ENCODE data around the gene LST1. TPM values are rescaled to one million over a fixed set of nuclear protein-coding genes. Genes with fewer than 3 reads are reported as not detected.

The LST1 gene
- total and polyA plus RNA-seq, 4 donors = 9.6 to 164 (median 87.4) TPM

GRCh38 chr6:31575952-31576685 is 10.0 kb upstream of the LST1 start:
- H3K9ac ChIP-seq (ENCODE audit: insufficient read depth in 1 of 2, low read length in 2 of 2) = no peak overlapping the region

GRCh38 chr6:31576897-31577578 is 9.0 kb upstream of the LST1 start:
- Histone ChIP-seq H3K9ac (ENCODE audit: insufficient read depth in 1 of 2, low read length in 2 of 2) (no peak overlapping the region), H3K4me1 (ENCODE audit: control insufficient read depth in 5 of 5, insufficient read depth in 5 of 5, low read length in 5 of 5) (peaks cover 2 to 8% (median 5%) of the 10 kb centered on the region in 5 donors), H3K4me3 (no peak overlapping the region), H3K36me3 (ENCODE audit: control insufficient read depth in 4 of 4, insufficient read depth in 4 of 4, low read length in 4 of 4) (no peaks in the 10 kb centered on the region), H3K27ac (ENCODE audit: low read depth in 1 of 2, low read length in 1 of 2) (no peak overlapping the region), H3K27me3 (ENCODE audit: control insufficient read depth in 3 of 3, insufficient read depth in 3 of 3, low read length in 2 of 3) (peaks cover 0 to 4% (median 0%) of the 10 kb centered on the region in 3 donors), H3K9me3 (ENCODE audit: control insufficient read depth in 4 of 4, insufficient read depth in 3 of 4, low read length in 3 of 4) (no peaks in the 10 kb centered on the region)
- DNase-seq (no peak), ATAC-seq (ENCODE audit: insufficient read depth, low FRiP score) (no peak)
- TF ChIP-seq CTCF (IDR thresholded peaks at IDR 0.05; ENCODE audit: control extremely low read depth, extremely low read depth) = no peak
- WGBS, 2 donors = 83% methylated on average over 16 to 19 of the region's 19 CpGs

More at GRCh38 chr6:31575952-31576685, 10.0 kb upstream of the LST1 start:
- H3K4me3 ChIP-seq = no peak overlapping the region
- H3K27me3 ChIP-seq (ENCODE audit: control insufficient read depth in 3 of 3, insufficient read depth in 3 of 3, low read length in 2 of 3) = peaks cover 0 to 4% (median 0%) of the 10 kb centered on the region in 3 donors
- H3K9me3 ChIP-seq (ENCODE audit: control insufficient read depth in 4 of 4, insufficient read depth in 3 of 4, low read length in 3 of 4) = no peaks in the 10 kb centered on the region
- no peak for TF ChIP-seq CTCF (IDR thresholded peaks at IDR 0.05; ENCODE audit: control extremely low read depth, extremely low read depth)
- 66% methylated on average over 8 of the region's 8 CpGs for WGBS, 2 donors
- DNase-seq (no peak), ATAC-seq (ENCODE audit: insufficient read depth, low FRiP score) (no peak)
- H3K27ac ChIP-seq (ENCODE audit: low read depth in 1 of 2, low read length in 1 of 2) = no peak overlapping the region
- H3K36me3 ChIP-seq (ENCODE audit: control insufficient read depth in 4 of 4, insufficient read depth in 4 of 4, low read length in 4 of 4) = no peaks in the 10 kb centered on the region
- no peaks in the 10 kb centered on the region for H3K4me1 ChIP-seq (ENCODE audit: control insufficient read depth in 5 of 5, insufficient read depth in 5 of 5, low read length in 5 of 5)

DNA sequence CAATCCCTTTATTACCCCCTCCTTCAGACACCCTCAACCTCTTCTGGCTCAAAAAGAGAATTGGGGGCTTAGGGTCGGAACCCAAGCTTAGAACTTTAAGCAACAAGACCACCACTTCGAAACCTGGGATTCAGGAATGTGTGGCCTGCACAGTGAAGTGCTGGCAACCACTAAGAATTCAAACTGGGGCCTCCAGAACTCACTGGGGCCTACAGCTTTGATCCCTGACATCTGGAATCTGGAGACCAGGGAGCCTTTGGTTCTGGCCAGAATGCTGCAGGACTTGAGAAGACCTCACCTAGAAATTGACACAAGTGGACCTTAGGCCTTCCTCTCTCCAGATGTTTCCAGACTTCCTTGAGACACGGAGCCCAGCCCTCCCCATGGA is 8.5 kb upstream of the LST1 start:
- H3K4me1 ChIP-seq (ENCODE audit: control insufficient read depth in 5 of 5, insufficient read depth in 5 of 5, low read length in 5 of 5) = peaks cover 2 to 9% (median 6%) of the 10 kb centered on the region in 5 donors
- WGBS, 2 donors = 87 to 90% methylated on average over 3 of the region's 3 CpGs
- no peak for TF ChIP-seq CTCF (IDR thresholded peaks at IDR 0.05; ENCODE audit: control extremely low read depth, extremely low read depth)
- DNase-seq (no peak), ATAC-seq (ENCODE audit: insufficient read depth, low FRiP score) (no peak)
- H3K9ac ChIP-seq (ENCODE audit: insufficient read depth in 1 of 2, low read length in 2 of 2) = no peak overlapping the region
- H3K27ac ChIP-seq (ENCODE audit: low read depth in 1 of 2, low read length in 1 of 2) = no peak overlapping the region
- no peak overlapping the region for H3K4me3 ChIP-seq
- no peaks in the 10 kb centered on the region for H3K9me3 ChIP-seq (ENCODE audit: control insufficient read depth in 4 of 4, insufficient read depth in 3 of 4, low read length in 3 of 4)
- H3K27me3 ChIP-seq (ENCODE audit: control insufficient read depth in 3 of 3, insufficient read depth in 3 of 3, low read length in 2 of 3) = peaks cover 0 to 4% (median 0%) of the 10 kb centered on the region in 3 donors
- H3K36me3 ChIP-seq (ENCODE audit: control insufficient read depth in 4 of 4, insufficient read depth in 4 of 4, low read length in 4 of 4) = no peaks in the 10 kb centered on the region
